PFSK-1 (cell line): Measurements from ENCODE around the gene ARNT2.

Experiments
- FOXP2 ChIP-seq: optimal IDR thresholded peaks from 2 replicates; pipeline ENCODE3; 2011; ENCODE audit warnings: borderline replicate concordance, control low read depth, inconsistent platforms; ENCODE audit not compliant: insufficient read depth; ENCODE audit errors: extremely low read length, extremely low read depth
- POLR2AphosphoS5 ChIP-seq: IDR thresholded peaks from 2 replicates; pipeline ENCODE4 v1.6.1; 2012; ENCODE audit warnings: low read depth, mild to moderate bottlenecking, control low read depth, low read length, moderate library complexity
- REST ChIP-seq, 2 experiments: IDR thresholded peaks; 2 replicates each; pipeline versions ENCODE4 v1.6.1 to v1.8.0; 2011 to 2012; ENCODE audit warnings: low read depth in 2 of 2, low read length in 2 of 2, control low read depth in 1 of 2, inconsistent platforms in 1 of 2, mild to moderate bottlenecking in 1 of 2, moderate library complexity in 1 of 2; ENCODE audit not compliant: insufficient read depth in 1 of 2
- SIN3A ChIP-seq: IDR thresholded peaks from 2 replicates; pipeline ENCODE4 v1.6.1; 2012; ENCODE audit warnings: mild to moderate bottlenecking, low read length, moderate library complexity, borderline replicate concordance; ENCODE audit not compliant: insufficient read depth
- TAF1 ChIP-seq: IDR thresholded peaks from 2 replicates; pipeline ENCODE4 v1.6.1; 2012; ENCODE audit warnings: low read length, control low read depth, borderline replicate concordance; ENCODE audit not compliant: insufficient read depth

The ARNT2 gene

GRCh38 chr15:80404761-80405553 lies 775 bp downstream of the ARNT2 start:
- no peak for TF ChIP-seq REST (IDR thresholded peaks at IDR 0.05; ENCODE audit: insufficient read depth in 1 of 2, low read depth in 2 of 2, low read length in 2 of 2)
- no peak for TF ChIP-seq SIN3A
- TF ChIP-seq TAF1, result no peak
- TF ChIP-seq FOXP2, result no peak
- TF ChIP-seq POLR2AphosphoS5, result no peak

- no peak for TF ChIP-seq SIN3A
- TF ChIP-seq FOXP2, result no peak
- no peak for TF ChIP-seq REST (IDR thresholded peaks at IDR 0.05; ENCODE audit: insufficient read depth in 1 of 2, low read depth in 2 of 2, low read length in 2 of 2)
- TF ChIP-seq TAF1, result no peak
- TF ChIP-seq POLR2AphosphoS5, result no peak
These were observed 1.3 kb downstream of the ARNT2 start for GRCh38 chr15:80405554-80405850.

GRCh38 chr15:80405970-80406369 lies 1.8 kb downstream of the ARNT2 start:
- TF ChIP-seq REST (IDR thresholded peaks at IDR 0.05; ENCODE audit: insufficient read depth in 1 of 2, low read depth in 2 of 2, low read length in 2 of 2) (no peak), SIN3A (no peak), TAF1 (no peak), POLR2AphosphoS5 (no peak), FOXP2 (no peak)

GRCh38 chr15:80411788-80412288 lies 7.7 kb downstream of the ARNT2 start:
- no peak for TF ChIP-seq REST (IDR thresholded peaks at IDR 0.05; ENCODE audit: insufficient read depth in 1 of 2, low read depth in 2 of 2, low read length in 2 of 2)
- no peak for TF ChIP-seq TAF1
- no peak for TF ChIP-seq POLR2AphosphoS5
- no peak for TF ChIP-seq SIN3A
- TF ChIP-seq FOXP2, result no peak
